GM18502 (cell line): ENCODE results near the gene SPOP.
"Not testable (repeated sequence)": the region's sequence is repeated elsewhere in the genome, so short reads cannot be mapped to it uniquely, and the experiment has no call there.

Experiments
- ATAC-seq: cut with Tn5 transposase; IDR thresholded peaks from one replicate; pipeline ENCODE4 v1.9.1; 2021; ENCODE audit warnings: mild to moderate bottlenecking; ENCODE audit not compliant: unreplicated experiment, poor library complexity

SPOP gene

DNA sequence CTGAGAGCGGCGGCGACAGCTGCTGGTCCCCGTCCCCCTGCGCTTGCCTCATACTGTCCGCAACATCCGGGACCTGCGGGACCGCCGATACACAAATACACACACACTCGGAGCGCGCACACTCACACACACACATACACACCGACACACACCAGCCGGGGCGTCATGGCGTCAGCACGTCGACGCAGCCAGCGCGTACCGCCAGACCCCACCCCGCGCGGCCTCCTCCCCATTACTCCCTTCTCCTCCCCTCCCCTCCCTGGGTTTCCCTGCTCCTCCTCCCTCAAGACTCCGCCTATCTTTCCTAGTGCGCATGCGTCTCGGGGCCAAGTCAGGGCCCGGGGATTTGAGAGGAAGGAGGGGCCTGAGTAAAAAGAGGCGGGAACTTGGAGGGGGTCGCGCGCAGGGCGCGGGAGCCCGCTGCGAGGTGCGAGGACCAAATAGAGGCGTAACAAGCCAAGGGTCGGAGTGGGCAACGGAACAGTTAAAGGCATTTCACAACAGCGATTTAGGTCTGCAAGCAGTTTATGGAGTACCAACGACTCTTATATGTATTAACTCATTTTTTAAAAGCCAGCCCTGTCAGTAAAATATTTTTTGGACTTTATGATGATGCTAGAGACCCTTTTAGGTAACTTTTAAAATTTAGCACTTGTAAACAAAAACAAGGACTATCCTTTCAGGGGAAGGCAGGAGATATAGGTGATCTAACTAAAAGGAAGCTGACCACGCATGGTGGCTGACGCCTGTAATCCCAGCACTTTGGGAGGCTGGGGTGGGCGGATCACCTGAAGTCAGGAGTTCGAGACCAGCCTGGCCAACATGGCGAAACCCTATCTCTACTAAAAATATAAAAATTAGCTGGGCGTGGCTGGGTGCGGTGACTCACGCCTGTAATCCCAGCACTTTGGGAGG lies at the start of gene SPOP:
TSS of gene SPOP (minus strand) at position 165 of the 915 bp plus-strand sequence. CDS start 55,287 bp downstream, outside the sequence.
- peak; percentile 81 for ATAC-seq

DNA sequence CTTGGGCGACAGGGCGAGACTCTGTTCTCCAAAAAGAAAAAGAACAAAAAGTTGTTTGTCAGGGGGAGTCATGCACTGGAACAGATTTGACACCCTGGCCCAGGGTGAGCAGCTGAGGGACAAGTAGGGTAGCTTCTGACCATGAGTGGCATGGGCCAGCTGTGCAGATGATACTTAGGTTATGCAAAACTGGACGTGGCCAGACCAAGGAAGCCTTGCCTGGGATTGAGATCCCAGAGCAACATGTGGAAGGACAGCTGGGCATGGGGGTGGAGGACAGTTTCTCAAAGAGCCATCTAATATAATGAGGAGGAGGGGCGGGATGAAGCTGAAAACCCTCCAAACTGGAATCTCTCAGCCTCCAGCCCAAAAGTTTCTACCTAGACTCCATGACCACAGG lies 49.5 kb upstream of the SPOP start:
- ATAC-seq: no peak

DNA sequence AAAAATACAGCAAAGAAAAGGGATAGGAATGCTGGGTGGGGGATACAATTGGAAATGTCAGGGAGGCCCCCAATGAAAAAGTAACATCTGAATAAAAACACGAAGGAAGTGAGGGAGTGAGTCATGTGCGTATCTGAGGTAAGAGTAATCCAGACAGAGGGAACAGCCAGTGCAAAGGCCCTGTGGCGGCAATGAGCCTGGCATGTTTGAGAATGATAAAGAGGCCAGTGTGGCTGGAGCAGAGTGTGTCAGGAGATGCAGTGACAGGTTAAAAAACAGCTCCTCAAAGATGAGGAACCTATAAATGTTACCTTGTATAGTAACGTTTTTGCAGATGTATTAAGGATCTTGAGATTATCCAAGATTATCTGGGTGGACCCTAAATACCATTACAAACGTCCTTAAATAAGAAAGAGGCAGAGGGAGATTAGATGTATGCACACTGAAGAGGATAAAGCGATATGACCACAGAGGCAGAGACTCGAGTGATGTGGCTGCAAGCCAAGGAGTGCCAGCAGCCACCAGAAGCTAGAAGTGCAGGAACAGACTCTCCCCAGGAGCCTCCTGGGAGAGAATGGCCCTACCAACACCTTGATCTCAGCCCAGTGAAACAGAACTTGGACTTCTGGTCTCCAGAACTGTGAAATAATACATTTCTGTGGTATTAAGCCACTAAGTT lies 47.7 kb upstream of the SPOP start:
- no peak for ATAC-seq

DNA sequence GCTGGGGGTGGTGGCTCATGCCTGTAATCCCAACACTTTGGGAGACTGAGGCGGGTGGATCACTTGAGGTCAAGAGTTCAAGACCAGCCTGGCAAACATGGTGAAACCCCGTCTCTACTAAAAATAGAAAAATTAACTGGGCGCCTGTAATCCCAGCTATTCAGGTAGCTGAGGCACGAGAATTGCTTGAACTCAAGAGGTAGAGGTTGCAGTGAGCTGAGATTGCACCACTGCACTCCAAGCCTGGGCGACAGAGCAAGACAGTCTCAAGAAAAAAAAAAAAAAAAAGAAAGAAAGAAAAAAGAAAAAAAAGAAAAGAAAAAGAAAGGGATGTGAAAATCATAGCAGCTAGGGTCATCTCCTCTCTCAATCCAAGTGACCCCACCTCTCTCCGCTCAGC lies 46.7 kb upstream of the SPOP start:
- not testable (repeated sequence) for ATAC-seq

DNA sequence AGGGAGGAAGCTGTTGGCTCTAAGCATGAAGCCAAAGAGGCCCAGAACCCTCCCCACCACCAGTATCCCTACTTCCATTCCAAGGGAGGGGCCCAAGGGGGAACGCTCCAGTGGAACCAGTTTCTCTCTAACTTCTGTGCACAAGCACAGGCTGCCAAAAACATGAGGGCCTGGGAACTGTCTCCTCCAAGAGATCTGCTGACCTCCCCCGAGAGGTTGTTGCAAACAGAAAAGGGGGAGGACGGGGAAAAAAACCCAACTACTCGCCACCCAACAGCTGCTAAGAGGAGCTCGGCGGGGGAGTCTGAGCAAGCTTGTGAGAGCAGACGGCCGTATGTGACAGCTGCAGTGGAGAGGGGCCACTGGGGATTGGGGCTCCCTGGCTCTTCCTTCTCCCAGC lies 45.5 kb upstream of the SPOP start:
- no peak for ATAC-seq

DNA sequence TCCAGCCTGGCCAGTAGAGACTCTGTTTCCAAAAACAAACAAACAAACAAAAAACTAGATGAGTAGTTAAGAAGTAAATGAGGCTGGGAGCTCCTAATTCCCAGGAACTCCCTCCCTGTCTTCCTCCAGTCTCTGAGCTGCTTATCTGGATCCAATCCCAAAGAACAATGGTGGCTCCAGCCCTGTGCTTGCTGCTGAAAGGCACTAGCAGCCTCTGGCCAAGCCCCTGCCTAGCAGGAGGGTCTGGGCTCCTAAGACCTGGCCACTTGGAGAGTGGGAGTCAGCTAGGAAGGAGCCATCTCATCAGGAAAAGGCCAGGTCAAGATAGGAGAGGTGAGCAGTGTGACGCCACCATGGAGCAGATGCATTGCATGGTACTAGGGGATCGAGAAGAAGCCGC lies 44.2 kb upstream of the SPOP start:
- ATAC-seq: no peak

DNA sequence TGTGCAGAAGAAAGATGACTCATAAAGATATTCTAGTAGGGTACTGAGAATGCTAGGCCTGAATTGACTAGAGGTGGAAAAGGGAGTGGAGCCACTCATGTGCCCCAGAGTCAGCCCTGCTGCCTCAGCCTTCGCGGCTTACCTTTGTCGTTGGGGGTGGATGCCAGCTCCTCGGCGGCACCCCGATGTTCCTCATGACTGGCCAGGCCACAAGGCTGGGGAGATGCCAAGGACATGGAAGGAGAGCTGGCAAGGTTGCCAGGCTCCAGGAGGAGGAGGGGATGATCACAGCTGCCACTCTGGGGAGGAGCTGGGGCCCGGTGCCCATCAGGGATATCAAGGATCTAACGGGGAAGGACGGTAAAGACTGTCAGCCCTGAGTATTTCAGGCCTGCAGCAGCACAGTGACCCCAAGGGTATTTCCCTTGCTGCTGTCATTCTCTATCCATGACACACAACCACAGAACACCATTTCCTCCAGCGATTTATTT lies 39.5 kb upstream of the SPOP start:
- ATAC-seq: no peak

DNA sequence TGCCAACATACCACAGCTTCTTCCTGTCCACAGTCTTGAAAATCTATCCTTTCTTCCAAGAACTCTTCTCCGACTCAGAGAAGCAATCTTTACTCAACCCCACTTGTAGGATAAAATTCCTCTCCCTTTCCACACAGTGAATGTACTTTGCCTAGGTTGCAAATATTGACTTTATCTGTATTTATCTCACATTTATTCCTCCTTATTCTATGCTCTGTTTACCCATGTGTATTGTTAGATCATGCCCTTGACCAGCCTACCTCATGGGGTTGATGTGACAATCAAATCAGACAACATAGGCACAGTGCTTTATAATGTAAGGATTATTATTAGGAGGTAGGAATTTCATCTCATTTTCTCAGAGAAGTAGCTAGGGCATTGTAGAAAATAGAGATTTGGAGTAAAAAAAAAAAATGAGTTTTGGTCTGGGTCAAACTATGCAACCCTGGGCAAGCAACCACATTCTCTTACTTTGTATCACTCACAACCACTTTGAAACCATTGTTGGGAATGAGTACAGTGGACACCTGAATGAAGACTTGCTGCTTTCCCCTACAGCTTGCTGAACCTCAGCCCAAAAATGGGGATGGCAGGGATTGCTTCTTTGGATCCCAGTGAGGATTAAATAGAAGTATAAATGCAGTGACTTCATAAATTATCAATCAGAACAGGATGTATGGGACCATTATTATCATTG lies 38.9 kb upstream of the SPOP start:
- no peak for ATAC-seq

DNA sequence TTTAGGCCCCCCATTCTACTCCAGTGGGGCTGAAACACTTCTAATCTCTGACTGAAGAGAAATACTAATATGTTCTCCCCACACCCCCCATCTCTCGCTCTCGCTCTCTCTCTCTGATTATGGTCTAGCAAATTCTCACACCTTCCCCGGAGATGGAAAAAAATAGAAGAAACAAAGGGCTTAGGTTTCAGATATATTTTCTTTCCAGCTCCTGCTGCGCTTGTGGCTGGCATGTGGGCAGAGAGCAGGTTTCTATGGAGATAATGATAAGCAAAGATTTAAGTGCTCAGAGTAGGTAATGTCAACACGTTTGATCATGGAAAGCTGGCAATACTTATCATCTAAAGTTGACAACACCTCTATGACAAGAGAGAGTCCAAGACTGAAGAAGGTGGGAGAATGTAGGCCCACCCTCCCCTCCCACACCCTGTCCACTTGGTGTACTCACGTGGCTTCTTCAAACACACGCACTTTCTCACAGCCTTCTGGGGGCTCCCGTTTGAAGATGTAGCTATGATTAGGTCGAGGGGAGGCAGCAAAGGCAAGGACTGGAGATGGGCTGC lies 37.9 kb upstream of the SPOP start:
- ATAC-seq: no peak

DNA sequence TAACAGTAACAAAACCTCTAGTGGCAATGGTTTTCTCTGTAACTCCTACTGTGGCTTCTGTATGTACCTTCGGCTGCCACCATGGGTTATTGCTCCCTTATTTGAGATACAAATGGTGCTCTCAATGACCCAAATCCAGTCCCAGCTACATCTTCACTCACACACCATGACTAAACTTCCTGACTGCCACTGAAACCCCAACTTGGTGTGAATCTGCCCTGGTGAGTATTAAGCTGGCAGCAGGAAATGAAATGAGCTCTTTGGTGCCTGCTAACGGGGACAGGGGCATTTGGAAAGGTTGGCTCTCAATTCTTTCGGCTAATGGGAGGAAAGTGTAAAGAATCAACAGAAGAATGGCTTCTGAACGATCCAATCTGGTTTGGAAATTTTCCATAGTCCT lies 37.3 kb upstream of the SPOP start:
- ATAC-seq: no peak

DNA sequence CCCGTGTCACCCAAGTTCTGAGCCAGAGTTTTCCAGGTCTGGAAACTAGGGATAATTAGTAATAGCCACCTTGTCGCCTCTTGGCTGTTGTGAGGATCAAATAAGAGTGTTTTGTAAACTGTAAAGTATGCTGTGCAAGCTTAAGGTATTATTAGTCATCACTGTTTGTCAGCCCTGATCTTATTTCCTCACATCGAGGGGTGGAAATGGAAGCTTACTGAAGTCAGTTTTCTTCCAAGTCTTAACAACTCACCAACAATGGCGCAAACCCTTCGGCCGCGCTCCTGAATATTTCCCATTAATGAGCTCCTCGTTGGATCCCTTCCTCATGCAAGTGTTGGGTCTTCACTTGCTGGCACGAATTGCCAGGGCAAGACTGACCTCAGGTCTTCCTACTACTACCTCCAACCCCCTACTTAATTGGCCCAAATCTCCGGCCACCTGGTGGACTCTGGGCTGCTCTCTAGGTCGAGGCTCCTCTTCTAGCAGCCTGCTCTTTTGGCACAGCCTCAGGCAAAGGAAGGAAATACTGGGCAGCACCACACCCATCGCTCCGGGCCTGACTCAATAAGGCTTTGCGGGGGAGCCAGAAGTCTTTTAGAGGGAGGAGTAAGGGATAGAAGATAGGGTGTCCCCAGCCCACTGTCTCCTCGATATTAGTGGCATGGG lies 30.8 kb upstream of the SPOP start:
- ATAC-seq: no peak

DNA sequence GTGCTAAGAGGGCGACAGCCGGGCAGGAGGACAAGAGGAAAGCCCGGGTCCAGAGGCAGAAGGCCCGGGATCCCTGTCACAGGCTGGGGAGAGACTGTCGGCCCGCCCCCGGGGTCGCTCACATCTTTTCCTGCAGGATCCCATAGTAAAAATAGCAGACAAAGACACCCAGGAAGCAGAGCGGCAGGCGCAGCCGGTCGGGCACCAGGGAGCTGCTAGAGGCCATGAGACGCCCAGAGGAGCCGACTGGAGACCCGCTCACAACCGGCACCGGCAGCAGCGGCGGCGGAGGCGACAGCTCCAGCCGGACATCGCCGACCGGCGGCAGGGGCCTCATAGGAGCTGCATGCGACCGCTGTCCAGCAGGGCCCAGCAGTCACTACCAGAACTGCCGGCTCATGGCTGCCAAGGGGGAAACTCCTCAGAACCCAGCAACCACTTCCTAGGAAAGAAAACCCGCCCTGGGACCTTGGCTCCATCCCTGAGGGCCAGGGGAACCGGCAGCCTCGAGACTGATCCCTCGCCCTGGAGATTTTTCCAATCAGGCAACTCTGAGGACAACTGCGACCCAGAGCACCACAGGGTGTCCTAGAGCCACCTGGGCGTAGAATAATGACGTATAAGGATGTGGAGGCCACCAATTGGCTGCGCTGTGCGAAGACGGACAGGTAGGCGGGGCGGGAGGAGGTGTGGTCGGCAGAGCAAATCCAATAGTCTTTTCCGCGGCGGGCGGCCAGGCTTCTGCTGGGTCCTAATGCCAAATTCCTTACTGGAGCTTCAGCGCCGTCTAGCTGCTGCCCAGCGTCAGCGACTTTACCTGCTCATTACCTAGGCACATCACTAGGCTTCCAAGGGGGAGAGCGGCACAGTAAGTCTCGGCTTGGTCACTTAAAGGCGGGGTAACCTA lies 30.0 kb upstream of the SPOP start, which contains the start of gene SLC35B1:
TSS of gene SLC35B1 (minus strand) at position 357 of the 907 bp plus-strand sequence. CDS start at position 226, 131 bp downstream.
- peak; percentile 93 for ATAC-seq

DNA sequence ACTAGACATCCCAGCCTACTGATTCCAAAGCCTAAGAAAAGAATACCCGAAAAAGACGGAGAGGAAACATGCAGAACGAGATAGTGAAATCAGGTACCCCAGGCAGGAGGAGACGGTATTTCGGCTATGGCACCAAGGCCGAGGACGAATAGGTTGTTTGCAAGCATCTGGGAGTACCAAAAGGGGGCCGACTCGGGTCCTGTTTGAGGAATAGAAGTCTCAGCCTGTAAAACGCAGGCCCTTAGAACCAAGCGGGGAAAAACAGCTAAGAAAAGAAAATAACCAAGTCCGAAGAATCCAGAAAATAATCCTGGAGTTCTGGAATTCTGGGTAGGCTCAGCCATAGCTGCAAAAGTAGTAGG lies 29.3 kb upstream of the SPOP start:
- no peak for ATAC-seq

DNA sequence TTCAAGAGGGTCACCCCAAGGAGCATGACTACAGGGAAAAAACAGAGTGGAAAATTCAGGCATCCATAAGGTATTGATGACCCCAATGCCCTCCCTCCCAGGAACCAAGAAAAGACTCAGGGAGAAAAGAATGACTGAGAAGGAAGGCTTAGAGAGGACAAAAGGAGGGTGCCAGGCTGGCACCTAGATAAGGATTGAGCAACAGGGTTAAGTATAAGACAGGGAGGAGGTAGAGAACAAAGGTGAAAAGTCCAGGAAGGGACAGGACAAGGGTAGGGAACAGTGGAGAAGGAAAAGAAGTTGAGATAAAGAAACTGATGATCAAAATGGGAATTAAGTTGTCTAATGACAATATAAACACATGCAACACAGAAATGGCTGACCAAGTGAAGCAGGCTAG lies 27.4 kb upstream of the SPOP start:
- ATAC-seq: no peak

DNA sequence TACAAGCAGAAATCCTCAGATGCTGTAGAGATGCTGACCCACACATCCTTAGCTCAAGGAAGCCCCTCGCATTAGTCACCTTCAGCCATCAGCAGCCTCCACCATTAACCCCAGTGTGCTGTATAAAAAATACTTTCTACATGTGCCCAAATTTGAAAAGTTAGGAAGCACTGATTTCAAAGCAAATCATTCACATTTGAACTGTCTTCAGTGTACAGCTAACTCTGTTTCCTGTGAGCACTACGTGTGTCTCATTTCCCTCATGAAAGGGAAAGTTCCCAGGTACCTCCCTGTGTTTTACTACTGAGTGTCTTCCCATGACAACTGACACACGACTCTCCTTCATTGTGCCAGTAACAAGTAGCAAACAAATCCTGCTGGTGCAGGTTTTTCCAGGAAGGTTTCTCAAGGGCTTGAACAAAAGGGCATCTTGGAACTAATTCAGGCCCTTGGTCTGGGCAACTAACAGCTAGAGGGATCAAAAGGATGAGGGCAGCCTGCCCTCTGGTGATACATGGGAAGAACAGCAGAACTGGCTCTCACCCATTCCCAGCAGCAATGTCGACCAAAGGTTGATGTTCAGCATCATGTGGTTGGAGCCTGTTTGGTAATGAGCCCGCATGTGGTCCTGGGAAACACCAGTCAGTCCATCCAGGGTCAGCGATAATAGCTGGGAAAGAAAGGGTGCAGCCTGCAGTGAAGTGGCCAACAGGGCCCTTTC lies 25.8 kb upstream of the SPOP start:
- no peak for ATAC-seq

DNA sequence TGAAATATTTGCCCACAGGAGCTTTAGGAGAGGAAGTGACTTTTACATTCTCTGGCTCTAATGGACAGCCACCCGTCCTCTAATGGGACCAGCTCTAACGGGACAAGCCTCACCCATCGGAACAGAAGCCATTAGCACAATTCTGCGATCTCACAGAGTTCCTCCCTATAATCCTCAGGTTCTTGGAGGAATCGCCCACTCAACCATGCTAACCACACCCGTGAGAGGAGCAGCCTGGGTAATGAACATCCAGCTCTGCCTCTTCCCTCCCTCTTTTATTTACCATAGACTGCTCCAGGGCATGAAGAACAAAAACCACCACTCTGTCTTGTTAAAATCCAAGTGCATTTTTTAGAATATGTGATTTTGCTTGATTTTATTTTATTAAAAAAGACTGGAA lies 23.1 kb upstream of the SPOP start:
- no peak for ATAC-seq

DNA sequence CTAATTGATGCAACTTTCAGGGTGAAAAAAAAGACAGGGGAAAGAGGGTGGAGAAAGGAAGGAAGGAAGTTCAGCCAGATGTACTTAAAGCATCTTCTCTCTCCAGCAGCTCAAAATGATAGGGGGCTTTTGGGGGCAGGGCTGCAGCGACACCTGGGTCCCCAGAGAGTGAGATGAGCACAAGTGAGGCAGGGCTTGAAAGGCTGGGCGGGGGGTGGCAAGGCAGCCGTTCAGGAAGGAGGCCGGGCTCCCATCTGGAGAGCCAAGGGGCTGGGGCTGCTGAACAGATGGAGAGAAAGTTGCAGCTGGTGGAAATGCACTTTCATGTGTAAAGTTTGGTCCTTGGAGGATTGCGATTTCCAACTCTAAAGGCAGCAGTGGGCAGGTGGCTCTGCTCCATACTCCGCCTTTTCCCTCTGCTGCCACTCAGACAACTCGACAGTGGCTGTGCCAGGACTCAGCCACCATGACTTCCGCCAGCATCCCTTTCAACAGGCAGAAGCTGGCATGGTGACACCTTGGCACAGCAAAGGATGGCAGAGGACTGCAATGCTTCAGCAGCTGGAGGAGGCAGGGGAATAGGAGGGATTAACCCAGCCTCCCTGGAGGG lies 22.2 kb upstream of the SPOP start:
- no peak for ATAC-seq

DNA sequence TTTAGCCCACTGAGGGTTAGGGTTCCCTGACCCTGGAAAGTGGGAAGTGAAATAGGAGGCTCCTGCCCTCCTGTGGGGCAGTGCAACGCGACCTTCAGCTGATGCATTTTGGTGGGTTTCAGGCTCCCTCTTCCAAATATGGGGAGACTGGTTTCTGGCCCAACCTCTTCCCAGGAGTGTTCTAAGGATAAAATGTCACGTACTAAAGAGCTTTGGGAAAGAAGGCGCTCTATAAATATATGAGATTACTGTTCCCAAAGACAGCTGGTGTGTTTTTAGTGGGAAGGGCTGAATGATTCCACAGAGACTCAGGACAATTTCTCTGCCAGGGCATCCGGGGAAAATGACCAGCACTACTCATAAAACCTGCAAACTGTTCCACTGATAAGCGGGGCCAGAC lies 20.1 kb upstream of the SPOP start:
- no peak for ATAC-seq
